GM19099 (cell line): ENCODE measurements around the gene SIGLEC8.

ENCODE experiments used
- POLR2A ChIP-seq: IDR thresholded peaks from 3 replicates; pipeline ENCODE4 v1.6.1; 2011; ENCODE audit warnings: low read depth; ENCODE audit not compliant: insufficient read length; ENCODE audit errors: extremely low read depth

The SIGLEC8 gene

DNA sequence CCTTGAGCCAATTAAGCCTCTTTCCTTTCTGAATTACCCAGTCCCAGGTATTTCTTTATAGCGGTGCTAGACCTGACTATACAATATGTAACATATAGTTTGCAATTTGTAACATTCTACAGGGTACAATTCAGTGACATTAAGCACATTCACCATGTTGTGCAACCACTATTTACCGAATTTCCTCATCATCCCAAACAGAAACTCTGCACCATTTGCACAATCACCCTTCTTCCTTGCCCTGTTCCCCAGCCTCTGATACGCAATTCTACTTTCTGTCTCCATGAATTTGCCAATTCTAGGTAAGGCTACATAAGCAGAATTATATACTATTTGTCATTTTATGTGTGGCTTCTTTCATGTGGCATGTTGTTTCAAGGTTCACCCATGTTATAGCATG lies 27.1 kb downstream of the SIGLEC8 start:
- no peak for TF ChIP-seq POLR2A

DNA sequence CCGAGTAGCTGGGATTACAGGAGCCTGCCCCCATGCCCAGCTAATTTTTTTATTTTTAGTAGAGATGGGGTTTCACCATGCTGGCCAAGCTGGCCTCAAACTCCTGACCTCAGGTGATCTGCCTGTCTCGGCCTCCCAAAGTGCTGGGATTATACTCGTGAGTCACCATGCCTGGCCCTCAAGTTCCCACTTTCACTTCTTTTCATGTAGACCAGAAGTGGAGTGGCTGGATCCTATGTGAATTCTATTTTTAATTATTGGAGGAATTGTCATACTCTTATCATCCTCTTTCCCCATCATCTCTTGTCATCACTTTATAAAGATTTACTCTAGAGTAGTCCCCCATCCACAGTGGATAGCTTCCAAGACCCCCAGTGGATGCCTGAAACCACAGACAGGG lies 28.0 kb downstream of the SIGLEC8 start:
- no peak for TF ChIP-seq POLR2A

DNA sequence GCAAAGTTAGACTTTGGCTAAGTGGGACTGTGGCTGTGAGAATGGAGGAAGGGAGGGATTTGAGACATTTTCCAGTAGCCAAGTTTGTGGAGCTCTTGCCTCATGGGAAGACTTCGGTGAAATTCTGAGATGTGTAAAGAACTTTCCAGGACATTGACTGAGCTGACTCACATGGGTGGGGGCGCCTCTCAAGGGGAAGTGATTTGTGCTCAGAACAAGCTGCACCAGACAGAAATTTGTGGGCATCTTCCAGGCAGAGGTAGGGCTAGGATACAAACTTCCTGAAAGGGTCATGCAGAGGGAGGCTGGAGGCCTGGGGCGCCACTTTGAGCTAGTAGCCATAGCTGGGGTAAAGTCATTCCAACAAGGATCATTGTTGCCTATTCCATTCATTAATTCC lies 31.1 kb downstream of the SIGLEC8 start:
- no peak for TF ChIP-seq POLR2A

DNA sequence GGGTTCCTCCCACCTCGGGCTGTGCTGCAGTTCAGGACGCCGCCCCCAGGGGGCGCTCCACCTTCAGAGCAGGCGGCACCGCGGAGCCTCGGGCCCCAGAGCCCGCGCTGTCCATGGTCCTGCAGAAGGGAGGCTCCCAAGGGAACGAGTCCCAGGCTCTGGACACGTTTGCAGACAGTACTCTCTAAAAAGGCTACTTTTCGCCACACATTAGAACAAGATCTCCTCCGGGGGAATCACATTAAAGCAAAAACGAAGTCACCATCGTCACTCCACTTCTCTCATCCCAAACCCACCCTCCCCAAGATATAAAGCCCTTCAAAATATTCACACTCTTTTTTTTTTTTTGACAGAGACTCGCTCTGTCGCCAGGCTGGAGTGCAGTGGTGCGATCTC lies 36.2 kb downstream of the SIGLEC8 start:
- TF ChIP-seq POLR2A = no peak

DNA sequence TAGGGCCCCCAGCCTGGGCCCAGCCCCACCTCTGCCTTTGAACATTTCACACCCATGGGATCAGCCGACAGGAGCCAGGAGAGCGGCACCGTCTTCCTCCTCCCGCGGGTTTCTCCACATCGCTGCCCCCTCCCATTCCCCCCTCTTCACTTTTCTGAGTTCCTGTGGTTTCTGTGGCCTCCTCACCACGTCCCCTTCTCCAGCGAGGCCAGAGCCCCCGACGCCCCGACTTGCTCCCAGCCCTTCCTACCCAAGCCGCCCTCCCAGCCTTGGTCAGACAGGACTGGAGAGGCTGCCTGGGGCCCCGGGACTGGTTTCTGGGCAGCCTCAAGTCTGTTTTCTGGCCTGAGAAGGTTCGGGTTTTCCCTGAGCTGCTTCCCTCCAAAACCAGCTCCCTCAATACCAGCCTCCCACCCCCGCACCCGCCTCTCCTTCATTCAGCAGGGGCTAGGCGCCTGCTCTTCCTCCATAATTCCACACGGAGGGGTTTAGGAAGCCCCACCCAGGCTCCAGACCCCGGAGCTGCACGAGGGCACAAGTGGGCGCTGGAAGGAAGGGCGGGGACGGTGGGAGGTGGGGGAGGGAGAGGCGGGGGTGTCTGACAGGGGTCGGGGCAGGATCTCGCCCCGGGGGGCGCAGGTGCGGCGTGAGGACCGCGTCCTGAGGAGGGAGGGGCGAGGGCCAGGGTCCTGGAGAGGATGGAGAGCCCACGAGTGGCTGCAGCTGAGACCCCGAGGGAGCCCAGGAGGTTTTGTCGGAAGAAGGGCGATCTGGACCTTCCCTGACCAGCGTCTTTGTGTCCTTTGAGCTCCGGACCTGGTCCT lies 36.8 kb downstream of the SIGLEC8 start:
- no peak for TF ChIP-seq POLR2A

DNA sequence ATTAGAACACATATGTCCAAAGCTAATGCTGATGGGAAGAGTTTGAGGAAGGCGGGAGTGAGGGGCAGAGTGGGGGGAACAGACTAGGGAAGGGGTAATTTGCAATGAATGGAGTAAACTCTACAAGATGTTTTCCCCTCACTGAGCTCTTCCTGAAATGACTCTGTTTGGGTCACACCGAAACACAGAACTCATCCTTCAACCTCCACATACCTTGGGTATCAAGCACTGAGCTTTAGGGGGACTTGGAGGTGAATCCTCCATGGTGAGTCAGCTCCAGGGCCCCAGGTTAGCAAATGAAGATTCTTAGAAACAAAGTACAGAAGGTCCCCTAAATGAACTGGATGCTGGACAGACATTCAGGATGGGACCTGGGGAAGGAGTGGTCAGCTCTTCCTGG lies 39.5 kb downstream of the SIGLEC8 start:
- TF ChIP-seq POLR2A = no peak

DNA sequence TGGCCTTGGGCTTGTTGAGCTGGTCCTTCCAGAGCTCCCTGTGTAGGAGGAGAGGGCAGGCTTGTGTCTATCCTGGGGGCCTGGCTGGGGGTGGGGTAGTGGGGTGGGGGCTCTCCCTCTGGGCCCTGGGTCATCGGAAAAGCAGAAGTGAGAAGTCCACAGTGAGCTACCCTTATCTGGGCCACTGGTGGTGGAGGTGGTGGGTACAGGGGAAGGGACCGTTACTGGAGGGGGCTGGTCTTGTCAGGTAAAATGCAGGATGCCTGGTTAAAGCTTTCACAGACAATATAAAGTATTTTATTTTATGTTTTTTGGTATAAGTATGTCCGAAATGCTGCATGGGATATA lies 40.5 kb downstream of the SIGLEC8 start:
- no peak for TF ChIP-seq POLR2A

DNA sequence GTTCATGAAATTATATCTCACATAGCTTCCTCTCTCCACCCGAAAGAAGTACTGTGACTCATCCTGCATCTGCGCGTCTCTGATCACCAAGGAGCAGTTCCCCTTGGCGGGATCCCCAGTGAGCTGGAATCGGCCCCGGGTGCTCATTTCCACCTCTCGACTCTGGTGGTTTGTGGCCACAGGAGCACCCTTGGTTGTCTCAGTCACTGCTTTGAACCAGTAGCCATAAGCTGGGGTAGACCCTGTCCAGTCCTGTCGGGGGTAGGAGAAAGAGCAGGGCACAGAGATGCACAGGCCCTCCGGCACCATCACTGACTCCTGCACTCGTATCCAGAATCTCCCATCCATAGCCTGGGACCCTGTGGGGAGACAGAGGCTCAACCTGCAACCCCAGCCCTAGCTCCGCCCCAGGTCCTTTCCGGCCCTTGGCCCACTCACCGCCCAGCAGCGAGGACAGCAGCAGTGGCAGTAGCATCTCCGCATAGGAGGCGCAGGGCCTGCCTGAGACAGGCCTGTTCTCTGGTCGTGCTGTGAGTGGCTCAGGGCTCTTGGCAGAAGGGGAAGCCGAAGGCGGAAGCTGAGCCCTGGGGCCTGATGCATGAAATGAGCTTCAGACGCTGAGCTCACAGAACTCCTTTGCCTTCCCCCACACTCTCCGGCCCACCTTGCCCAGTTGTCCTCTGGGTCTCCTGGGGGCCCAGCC lies 41.0 kb downstream of the SIGLEC8 start, which contains the start of gene SIGLEC10:
SIGLEC10 (minus strand) TSS at position 536 of the 703 bp plus-strand sequence; CDS start at position 475, 61 bp downstream.
- TF ChIP-seq POLR2A = peak; percentile 63

DNA sequence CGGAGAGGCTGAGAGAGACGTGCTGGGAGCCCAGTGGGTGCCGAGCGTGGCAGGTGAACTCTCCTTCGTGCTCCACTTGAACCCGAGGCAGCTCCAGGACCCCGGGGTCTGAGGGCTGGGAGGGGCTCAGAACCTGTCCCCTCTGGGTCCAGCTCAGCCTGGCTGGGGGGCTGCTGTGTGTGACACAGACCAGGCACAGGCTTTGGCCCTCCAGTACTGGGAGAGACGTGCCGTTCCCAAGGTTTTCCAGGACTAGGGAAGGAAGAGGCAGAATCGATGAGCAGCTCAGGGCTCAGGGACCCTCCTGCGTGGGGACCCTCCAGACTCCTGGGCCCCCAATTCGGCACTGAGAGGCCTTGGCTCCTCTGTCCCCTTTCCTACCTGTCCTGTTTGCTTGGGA lies 43.1 kb downstream of the SIGLEC8 start:
- no peak for TF ChIP-seq POLR2A

DNA sequence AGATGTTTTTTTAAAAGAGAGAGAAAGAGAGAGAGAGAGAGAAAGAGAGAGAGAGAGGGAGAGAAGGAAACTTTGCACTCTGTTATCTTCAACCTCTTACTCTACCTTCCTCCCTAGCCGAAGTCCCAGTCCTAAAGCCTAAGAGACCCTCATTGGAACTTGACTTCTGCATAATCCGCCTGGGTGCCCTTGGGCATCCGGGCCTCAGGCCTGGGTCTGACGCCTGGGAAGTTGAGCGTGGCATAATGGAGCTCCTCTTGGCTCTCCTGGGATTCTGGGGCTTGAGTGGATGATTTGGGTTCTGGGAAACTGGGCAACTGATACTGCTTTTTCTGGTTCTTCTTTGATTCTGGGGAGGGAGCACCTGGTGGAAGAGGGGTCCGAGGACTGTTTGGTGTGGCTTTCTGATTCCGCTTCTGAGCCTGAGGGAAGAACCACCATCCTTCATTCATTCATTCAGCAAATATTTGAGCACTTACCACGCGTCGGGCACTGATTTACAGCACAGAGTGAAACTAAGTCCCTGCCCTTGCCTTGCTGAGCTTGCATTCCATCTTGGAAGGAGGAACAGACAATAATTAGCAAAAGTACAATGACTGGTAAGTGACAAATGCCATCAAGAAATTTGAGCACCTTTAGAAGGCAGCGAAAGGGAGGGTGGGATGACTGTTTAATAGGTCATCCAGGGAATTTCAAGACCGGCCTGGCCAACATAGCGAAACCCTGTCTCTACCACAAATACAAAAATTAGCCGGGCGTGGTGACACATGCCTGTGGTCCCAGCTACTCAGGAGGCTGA lies 47.1 kb downstream of the SIGLEC8 start:
- TF ChIP-seq POLR2A = no peak

DNA sequence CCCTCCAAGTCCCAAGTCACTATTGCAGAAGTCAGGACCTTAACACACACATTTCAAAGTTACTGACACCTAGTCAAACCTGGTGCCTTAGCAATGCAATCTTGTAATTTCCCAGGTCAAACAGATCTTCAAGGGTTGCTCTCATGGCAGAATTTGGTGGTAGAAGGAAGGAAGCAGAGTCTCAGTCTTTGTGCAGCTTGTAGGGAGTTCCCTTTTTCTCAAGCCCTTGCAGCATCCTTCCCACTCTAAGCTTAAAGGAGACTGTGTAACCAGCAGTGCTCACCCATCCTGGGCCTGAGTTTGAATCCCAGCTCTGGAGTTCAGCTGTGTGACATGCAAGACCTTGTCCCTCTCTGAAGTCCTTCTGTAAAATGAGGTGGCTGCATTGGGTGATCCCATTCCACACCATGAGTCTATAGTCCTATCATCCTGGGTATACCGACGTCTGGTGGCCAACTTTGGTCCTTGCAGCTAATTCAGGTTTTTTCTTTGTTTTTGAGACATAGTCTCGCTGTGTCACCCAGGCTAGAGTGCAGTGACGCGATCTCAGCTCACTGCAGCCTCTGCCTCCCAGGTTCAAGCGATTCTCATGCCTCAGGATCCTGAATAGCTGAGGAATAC lies 50.6 kb downstream of the SIGLEC8 start:
- no peak for TF ChIP-seq POLR2A

DNA sequence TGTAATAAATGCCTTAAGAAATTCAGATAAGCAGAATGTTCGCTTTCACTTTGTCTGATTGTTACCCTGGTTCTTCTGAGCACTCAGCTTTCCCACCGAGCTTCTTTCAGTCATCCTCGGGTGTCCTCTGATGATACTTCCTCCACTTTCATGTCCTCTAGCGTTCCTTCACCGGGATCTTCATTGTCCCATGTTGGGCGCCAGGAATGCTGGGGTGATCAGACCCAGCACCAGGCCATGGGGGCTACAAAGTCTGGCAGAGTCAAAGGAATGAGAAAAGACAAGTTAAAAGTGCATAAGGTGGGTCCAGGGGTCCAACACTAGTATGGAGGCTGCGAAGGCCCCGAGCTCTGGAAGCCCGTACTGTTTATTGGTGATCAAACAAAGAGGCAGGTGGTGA lies 56.1 kb downstream of the SIGLEC8 start:
- no peak for TF ChIP-seq POLR2A
